OCI-LY7 (cell line): Measurements from ENCODE around the gene ADGRG6. TPM values are rescaled to one million over a fixed set of nuclear protein-coding genes. Genes with fewer than 3 reads are reported as not detected.

Source experiments
- BruUV-seq: library from RNA; stranded (reverse); fragments of 400-500 nt; replicated peaks from 2 replicates; lab custom pipeline; 2021; lab: Mats Ljungman, UMichigan
- CTCF ChIA-PET: fragments of 300-600 bp; sonication (Branson Sonifier 250); formaldehyde crosslinking; loops from one replicate; lab custom pipeline; 2022; ENCODE audit warnings: antibody characterized with exemption; ENCODE audit not compliant: unreplicated experiment; lab: Charles Lee
- POLR2A ChIA-PET: fragments of 300-600 bp; sonication (Branson Sonifier 250); formaldehyde crosslinking; loops from one replicate; lab custom pipeline; 2022; ENCODE audit warnings: antibody characterized with exemption; lab: Charles Lee
- DNase-seq: peaks from one replicate; pipeline ENCODE4 v3.0.0-alpha.2; 2015; ENCODE audit warnings: low spot score
- H2AFZ ChIP-seq: fragments of 200-600 bp; sonication (generic), shearing (Covaris generic); 2 replicates; pipeline ENCODE4 v1.6.1; 2014; ENCODE audit warnings: mild to moderate bottlenecking, antibody characterized with exemption, low read length, moderate library complexity
- H3K27ac ChIP-seq: fragments of 200-600 bp; sonication (generic); 2 replicates; pipeline ENCODE4 v1.5.1; 2014; ENCODE audit warnings: mixed run types, low read depth, mild to moderate bottlenecking, moderate library complexity, low read length, inconsistent platforms; ENCODE audit not compliant: poor library complexity, severe bottlenecking
- H3K36me3 ChIP-seq: fragments of 200-600 bp; sonication (generic); 2 replicates; pipeline ENCODE4 v1.6.1; 2014; ENCODE audit warnings: mild to moderate bottlenecking, antibody characterized with exemption, low read length, moderate library complexity, mixed read lengths; ENCODE audit not compliant: insufficient read depth
- H3K4me1 ChIP-seq: fragments of 200-600 bp; sonication (generic); 2 replicates; pipeline ENCODE4 v1.5.1; 2014; ENCODE audit warnings: mild to moderate bottlenecking, low read length; ENCODE audit not compliant: insufficient read depth, poor library complexity, severe bottlenecking
- H3K4me2 ChIP-seq: fragments of 200-600 bp; sonication (generic); 2 replicates; pipeline ENCODE4 v1.6.1; 2014; ENCODE audit warnings: mild to moderate bottlenecking, low read length
- H3K4me3 ChIP-seq: fragments of 200-600 bp; sonication (generic); 2 replicates; pipeline ENCODE4 v1.5.1; 2014; ENCODE audit warnings: mild to moderate bottlenecking, low read depth, low read length; ENCODE audit not compliant: poor library complexity, severe bottlenecking
- H3K79me2 ChIP-seq: fragments of 200-600 bp; sonication (generic); 2 replicates; pipeline ENCODE4 v1.6.1; 2016; ENCODE audit warnings: low read depth, mild to moderate bottlenecking, low read length, moderate library complexity, mixed read lengths; ENCODE audit not compliant: insufficient read depth
- H3K9me2 ChIP-seq: fragments of 200-600 bp; sonication (generic); 2 replicates; pipeline ENCODE4 v1.6.1; 2016; ENCODE audit warnings: mild to moderate bottlenecking, low read length, mixed read lengths; ENCODE audit not compliant: insufficient read depth
- H3K9me3 ChIP-seq: fragments of 200-600 bp; sonication (generic); 2 replicates; pipeline ENCODE4 v1.6.1; 2014; ENCODE audit warnings: mild to moderate bottlenecking, mixed run types, low read length, mixed read lengths
- H4K20me1 ChIP-seq: fragments of 200-600 bp; sonication (generic); 2 replicates; pipeline ENCODE4 v1.6.1; 2014; ENCODE audit warnings: mild to moderate bottlenecking, antibody characterized with exemption, low read length, moderate library complexity, mixed read lengths; ENCODE audit not compliant: insufficient read depth
- CTCF ChIP-seq: fragments of 200-600 bp; sonication (generic); conservative IDR thresholded peaks from 2 replicates; pipeline ENCODE4 v1.5.1; 2014; ENCODE audit warnings: mild to moderate bottlenecking, antibody characterized with exemption, low read length, moderate library complexity, mixed read lengths
- EZH2phosphoT487 ChIP-seq: fragments of 200-600 bp; sonication (generic); IDR thresholded peaks from 2 replicates; pipeline ENCODE4 v1.6.1; 2018; ENCODE audit warnings: low read depth, borderline replicate concordance, mild to moderate bottlenecking, mixed run types, antibody characterized with exemption, low read length, moderate library complexity, mixed read lengths
- intact Hi-C: fragments of 100-400 bp; cut with micrococcal nuclease; formaldehyde crosslinking; loops from one replicate; pipeline ENCODE4 v1.10.0; 2022; ENCODE audit not compliant: unreplicated experiment
- total RNA-seq, 2 experiments: library from RNA; depleted of rRNA in 1 of 2; stranded (reverse); fragments of >200 nt in 1 of 2; shearing (Covaris generic) in 1 of 2; gene quantifications; 2 replicates each; pipeline ENCODE4 v1.2.3, GENCODE V29; 2014 to 2022

Gene ADGRG6
- total RNA-seq, 2 experiments from 2014 or later, result not detected

- no peak for TF ChIP-seq CTCF
- no peak for TF ChIP-seq EZH2phosphoT487
- no peak for DNase-seq
- H3K4me1 ChIP-seq, result no peaks in the 10 kb centered on the region
- no peaks in the 10 kb centered on the region for H3K36me3 ChIP-seq
- no peak overlapping the region for H3K27ac ChIP-seq
- CTCF ChIA-PET, result no interaction called here
- H3K4me3 ChIP-seq, result no peak overlapping the region
- no peak overlapping the region for H2AFZ ChIP-seq
- no peak overlapping the region for H3K4me2 ChIP-seq
- no TSS peak for BruUV-seq
- H3K9me2 ChIP-seq, result no peaks in the 10 kb centered on the region
- no peaks in the 10 kb centered on the region for H3K79me2 ChIP-seq
- POLR2A ChIA-PET, result no interaction called here
- no peaks in the 10 kb centered on the region for H3K9me3 ChIP-seq
- no peaks in the 10 kb centered on the region for H4K20me1 ChIP-seq
- intact Hi-C loops, result no loop called here
Measured at GRCh38 chr6:142406131-142406530, 104.3 kb downstream of the ADGRG6 start.

- Histone ChIP-seq H3K4me1 (no peaks in the 10 kb centered on the region), H3K4me2 (no peak overlapping the region), H2AFZ (no peak overlapping the region), H3K27ac (no peak overlapping the region), H3K9me3 (no peaks in the 10 kb centered on the region), H3K4me3 (no peak overlapping the region), H3K79me2 (no peaks in the 10 kb centered on the region), H3K36me3 (no peaks in the 10 kb centered on the region), H3K9me2 (no peaks in the 10 kb centered on the region), H4K20me1 (no peaks in the 10 kb centered on the region)
- CTCF ChIA-PET, result no interaction called here
- TF ChIP-seq EZH2phosphoT487 (no peak), CTCF (no peak)
- DNase-seq, result no peak
- POLR2A ChIA-PET, result no interaction called here
- intact Hi-C loops, result no loop called here
- BruUV-seq, result no TSS peak
Measured at GRCh38 chr6:142407685-142408273, 106.0 kb downstream of the ADGRG6 start.

GRCh38 chr6:142408409-142408808 is 106.6 kb downstream of the ADGRG6 start:
- Histone ChIP-seq H3K36me3 (no peaks in the 10 kb centered on the region), H4K20me1 (no peaks in the 10 kb centered on the region), H3K79me2 (no peaks in the 10 kb centered on the region), H3K9me3 (no peaks in the 10 kb centered on the region), H2AFZ (no peak overlapping the region), H3K4me2 (no peak overlapping the region), H3K27ac (no peak overlapping the region), H3K9me2 (no peaks in the 10 kb centered on the region), H3K4me1 (no peaks in the 10 kb centered on the region), H3K4me3 (no peak overlapping the region)
- DNase-seq, result no peak
- POLR2A ChIA-PET, result no interaction called here
- no TSS peak for BruUV-seq
- CTCF ChIA-PET, result no interaction called here
- TF ChIP-seq EZH2phosphoT487 (no peak), CTCF (0 out of 2 replicates have a peak, but pooled peaks have one; percentile 19)
- intact Hi-C loops, result no loop called here
